GM10248 (cell line): ENCODE measurements around the gene TGFBI.

Experiments used
- CTCF ChIA-PET: fragments of 300-600 bp; sonication (Branson Sonifier 250); formaldehyde crosslinking; extraction: SDS; loops from one replicate; lab custom pipeline; 2021; ENCODE audit warnings: antibody characterized with exemption; lab: Yijun Ruan, JAX
- POLR2A ChIA-PET: fragments of 350-650 bp; sonication (Branson Sonifier 250); formaldehyde crosslinking; extraction: SDS; loops from one replicate; lab custom pipeline; 2020; ENCODE audit warnings: antibody characterized with exemption; lab: Yijun Ruan, JAX
- DNase-seq: peaks from one replicate; pipeline ENCODE4 v3.0.0; 2012; ENCODE audit errors: extremely low spot score
- TF ChIP-seq, protein P1 (sequence below): IDR thresholded peaks from 2 replicates; pipeline ENCODE4 v1.5.1; 2012; ENCODE audit warnings: mild to moderate bottlenecking, low read depth; ENCODE audit errors: extremely low read depth, missing control alignments, control extremely low read depth

The TGFBI gene

DNA sequence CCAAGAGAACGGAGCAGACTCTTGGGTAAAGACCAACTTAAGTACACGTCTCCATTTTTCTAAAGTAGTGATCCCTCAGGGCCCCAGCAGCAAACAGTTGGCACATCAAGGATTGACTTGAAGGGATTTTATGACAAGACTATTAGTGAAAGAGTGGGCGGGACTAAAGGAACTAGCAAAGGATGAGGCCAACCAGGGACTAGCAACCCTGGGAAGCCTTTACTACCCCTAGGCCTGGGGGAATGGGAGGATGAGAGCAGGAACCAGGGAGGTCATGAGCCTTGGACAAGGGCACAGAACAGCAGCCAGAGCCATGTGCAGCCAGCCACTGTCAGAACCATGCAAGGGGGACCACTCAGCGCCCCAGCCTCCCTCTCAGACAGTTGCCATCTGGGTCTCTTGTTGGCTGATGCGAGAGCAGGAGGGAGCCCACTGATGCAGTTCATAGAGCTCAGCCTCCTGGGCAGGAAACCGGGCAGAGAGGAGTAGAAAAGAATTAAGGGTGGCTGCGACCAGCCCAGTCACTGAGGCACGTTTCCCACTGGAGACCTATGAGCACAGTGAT lies 28.1 kb downstream of the TGFBI start:
- TF ChIP-seq, protein P1, sequence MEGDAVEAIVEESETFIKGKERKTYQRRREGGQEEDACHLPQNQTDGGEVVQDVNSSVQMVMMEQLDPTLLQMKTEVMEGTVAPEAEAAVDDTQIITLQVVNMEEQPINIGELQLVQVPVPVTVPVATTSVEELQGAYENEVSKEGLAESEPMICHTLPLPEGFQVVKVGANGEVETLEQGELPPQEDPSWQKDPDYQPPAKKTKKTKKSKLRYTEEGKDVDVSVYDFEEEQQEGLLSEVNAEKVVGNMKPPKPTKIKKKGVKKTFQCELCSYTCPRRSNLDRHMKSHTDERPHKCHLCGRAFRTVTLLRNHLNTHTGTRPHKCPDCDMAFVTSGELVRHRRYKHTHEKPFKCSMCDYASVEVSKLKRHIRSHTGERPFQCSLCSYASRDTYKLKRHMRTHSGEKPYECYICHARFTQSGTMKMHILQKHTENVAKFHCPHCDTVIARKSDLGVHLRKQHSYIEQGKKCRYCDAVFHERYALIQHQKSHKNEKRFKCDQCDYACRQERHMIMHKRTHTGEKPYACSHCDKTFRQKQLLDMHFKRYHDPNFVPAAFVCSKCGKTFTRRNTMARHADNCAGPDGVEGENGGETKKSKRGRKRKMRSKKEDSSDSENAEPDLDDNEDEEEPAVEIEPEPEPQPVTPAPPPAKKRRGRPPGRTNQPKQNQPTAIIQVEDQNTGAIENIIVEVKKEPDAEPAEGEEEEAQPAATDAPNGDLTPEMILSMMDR = no peak
- no peak for DNase-seq
- POLR2A ChIA-PET = no interaction called here
- CTCF ChIA-PET = interaction anchor here (1.3 kb wide), 1 partner anchor 13 kb away, joined by 3 read pairs; no protein-coding TSS in a partner anchor

DNA sequence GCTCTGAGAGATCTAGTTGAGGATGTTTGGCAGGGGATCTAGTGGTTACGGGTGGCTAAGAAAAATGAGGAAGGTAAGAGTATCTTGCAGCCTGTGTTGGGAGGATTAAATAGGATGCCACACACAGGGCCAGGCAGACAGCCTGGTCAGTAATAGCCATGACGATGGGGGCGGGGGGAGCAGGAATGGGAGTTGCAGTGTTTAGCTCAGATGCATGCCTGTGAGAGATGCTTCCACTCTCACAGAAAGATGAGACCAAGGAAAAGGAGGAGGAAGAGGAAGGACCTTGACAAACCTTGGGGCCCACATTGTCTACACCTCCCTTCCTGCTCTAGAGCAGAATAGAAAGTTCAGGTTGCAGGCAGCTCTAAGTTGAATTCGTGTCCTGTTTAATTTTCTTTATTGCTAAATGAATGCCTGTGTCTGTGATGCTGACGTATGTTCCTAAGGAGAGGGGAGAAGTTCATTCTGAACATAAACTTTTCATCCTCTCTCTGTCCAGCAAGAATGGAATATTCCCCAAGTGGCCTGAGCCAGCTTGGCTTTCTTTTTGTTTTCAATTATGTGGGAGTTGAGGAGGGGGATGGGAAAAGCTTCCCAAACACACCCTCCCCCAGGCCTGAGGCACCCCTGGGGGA lies 28.7 kb downstream of the TGFBI start:
- TF ChIP-seq, protein P1 = no peak
- no peak for DNase-seq
- CTCF ChIA-PET = interaction anchor here (1.3 kb wide), 2 partner anchors 12 to 116 kb away, joined by 3 read pairs; no protein-coding TSS in a partner anchor
- POLR2A ChIA-PET = no interaction called here

DNA sequence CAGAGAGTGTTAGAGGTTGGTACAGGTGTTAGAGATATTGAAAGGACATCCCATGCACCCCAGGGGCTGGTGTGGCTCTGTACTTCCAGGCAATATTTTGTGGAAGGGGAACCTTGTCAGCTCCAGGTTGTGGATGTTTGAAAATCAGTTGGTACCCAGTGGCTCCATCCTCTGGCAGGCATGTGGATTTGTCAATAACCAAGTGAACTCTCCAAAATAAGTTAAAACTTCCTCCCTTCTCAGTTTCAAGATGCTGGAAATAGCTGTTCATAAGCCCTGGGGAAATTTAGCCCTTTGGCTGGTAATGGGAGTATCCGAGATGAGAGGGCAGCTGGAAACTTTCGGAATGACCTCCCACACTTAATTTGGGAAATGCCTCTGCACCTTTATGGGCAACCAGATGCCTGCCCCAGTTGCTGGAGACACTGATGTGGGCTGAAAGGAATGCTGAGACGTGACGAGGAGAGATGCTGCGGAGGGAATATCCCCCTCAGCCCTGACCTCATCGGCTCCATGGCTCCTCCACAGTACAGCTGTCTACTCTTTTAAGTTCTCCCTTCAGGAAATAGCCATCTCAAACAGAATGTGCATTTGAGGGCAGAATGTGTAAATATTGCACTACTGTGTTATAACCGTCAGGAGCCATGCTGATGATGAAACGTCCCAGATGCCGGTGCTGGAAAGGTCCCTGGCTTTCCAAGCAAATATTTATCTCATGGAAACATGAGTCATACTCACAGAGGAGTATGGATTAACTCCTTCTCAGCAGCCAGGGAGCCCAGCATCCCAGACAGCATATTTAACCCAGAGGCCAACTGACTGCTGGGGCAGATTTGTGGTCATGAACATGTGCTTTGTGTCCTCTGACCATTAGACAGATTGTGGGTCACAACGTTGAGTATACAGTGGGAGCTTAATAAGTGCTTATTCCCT lies 29.5 kb downstream of the TGFBI start:
- no peak for DNase-seq
- ChIA-PET CTCF (interaction anchor here (1.3 kb wide), 1 partner anchor 116 kb away, joined by 3 read pairs; no protein-coding TSS in a partner anchor), POLR2A (no interaction called here)
- TF ChIP-seq, protein P1 = no peak

DNA sequence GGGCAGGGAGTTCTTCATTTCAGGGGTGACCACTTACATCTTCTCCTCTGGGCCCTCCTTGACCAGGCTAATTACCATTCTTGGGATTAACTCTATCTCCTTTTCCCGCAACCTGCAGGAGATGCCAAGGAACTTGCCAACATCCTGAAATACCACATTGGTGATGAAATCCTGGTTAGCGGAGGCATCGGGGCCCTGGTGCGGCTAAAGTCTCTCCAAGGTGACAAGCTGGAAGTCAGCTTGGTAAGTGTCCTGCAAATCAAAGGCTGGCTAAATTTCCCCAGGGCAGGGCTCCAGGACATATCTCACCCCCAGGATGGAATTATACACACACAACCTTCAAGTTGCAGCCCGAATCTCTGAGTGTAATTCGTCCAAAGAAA lies 30.2 kb downstream of the TGFBI start:
- TF ChIP-seq, protein P1 = no peak
- no peak for DNase-seq
- ChIA-PET POLR2A (no interaction called here), CTCF (no interaction called here)

DNA sequence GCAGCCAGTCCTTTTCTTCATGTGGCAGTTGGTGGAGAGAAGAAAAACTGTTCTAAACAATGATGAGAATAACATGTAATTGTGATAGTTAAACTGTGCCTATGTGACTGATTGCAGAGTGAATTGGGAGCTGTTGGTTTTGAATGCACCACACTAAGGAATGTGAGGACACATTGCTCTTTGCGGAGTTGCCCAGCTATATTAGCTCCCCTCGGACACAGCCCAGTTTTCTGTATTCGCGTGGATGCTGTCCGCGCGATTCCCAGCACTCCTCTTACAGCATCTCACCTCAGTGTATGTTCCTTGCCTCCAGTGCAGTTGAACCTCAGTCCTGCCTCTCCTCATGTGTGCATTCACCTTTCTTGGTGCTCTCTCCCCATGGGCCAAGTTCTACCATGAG lies 32.2 kb downstream of the TGFBI start:
- ChIA-PET CTCF (interaction anchor here (4.6 kb wide), 1 partner anchor 20 kb away, joined by 20 read pairs; no protein-coding TSS in a partner anchor), POLR2A (no interaction called here)
- DNase-seq = no peak
- TF ChIP-seq, protein P1 = no peak
